H1 (cell line): ENCODE measurements around the gene RALGDS. TPM values are rescaled to one million over a fixed set of nuclear protein-coding genes. Genes with fewer than 3 reads are reported as not detected.

Experiments
- CTCF ChIA-PET: fragments of 300-600 bp; sonication (Branson Sonifier 250); formaldehyde crosslinking; loops from one replicate; lab custom pipeline; 2021; ENCODE audit not compliant: partially characterized antibody; lab: Charles Lee
- POLR2A ChIA-PET: fragments of 300-600 bp; sonication (Branson Sonifier 250); formaldehyde crosslinking; loops from one replicate; lab custom pipeline; 2021; ENCODE audit warnings: inconsistent platforms; ENCODE audit not compliant: partially characterized antibody; lab: Charles Lee
- DNase-seq, 2 experiments: peaks; one replicate each; pipeline versions ENCODE4 v3.0.0 to v3.0.0-alpha.2; 2010 to 2022; ENCODE audit warnings: low spot score in 2 of 2, low read depth in 1 of 2, mixed read lengths in 1 of 2
- FAIRE-seq: peaks from 2 replicates; lab custom pipeline; 2011; peaks lifted over from hg19 to GRCh38; lab: Jason Lieb, UNC
- H2AFZ ChIP-seq: 2 replicates; pipeline ENCODE4 v1.8.1; 2012; ENCODE audit warnings: low read length, inconsistent platforms
- H2AK5ac ChIP-seq: 2 replicates; pipeline ENCODE4 v1.6.1; 2013; ENCODE audit warnings: low read depth, low read length
- H2BK120ac ChIP-seq: replicated peaks from 2 replicates; pipeline ENCODE3; 2013; ENCODE audit warnings: low read depth, low read length, inconsistent platforms
- H2BK12ac ChIP-seq: 2 replicates; pipeline ENCODE4 v1.6.1; 2013; ENCODE audit warnings: low read depth, low read length
- H2BK15ac ChIP-seq: 2 replicates; pipeline ENCODE4 v1.6.1; 2013; ENCODE audit warnings: low read length
- H2BK20ac ChIP-seq: 2 replicates; pipeline ENCODE4 v1.6.1; 2013; ENCODE audit warnings: low read length
- H2BK5ac ChIP-seq: 2 replicates; pipeline ENCODE4 v1.6.1; 2013; ENCODE audit warnings: low read depth, low read length
- H3K14ac ChIP-seq: 2 replicates; pipeline ENCODE4 v1.6.1; 2013; ENCODE audit warnings: inconsistent platforms; ENCODE audit not compliant: insufficient read length
- H3K18ac ChIP-seq: 2 replicates; pipeline ENCODE4 v1.6.1; 2013; ENCODE audit warnings: low read length; ENCODE audit errors: extremely low read depth
- H3K23ac ChIP-seq: 2 replicates; pipeline ENCODE4 v1.6.1; 2013; ENCODE audit warnings: inconsistent platforms; ENCODE audit not compliant: insufficient read length
- H3K23me2 ChIP-seq: 2 replicates; pipeline ENCODE4 v1.6.1; 2013; ENCODE audit warnings: low read depth, low read length
- H3K27ac ChIP-seq: 2 replicates; pipeline ENCODE4 v1.6.1; 2011; ENCODE audit warnings: low read depth, low read length, inconsistent platforms
- H3K27me3 ChIP-seq, 4 experiments: replicated peaks in 1 of 4; 1 replicate in 1 of 4; 2 replicates in 3 of 4; pipeline versions ENCODE4 v1.6.1 to v1.8.1; 2011 to 2013; ENCODE audit warnings: low read length in 3 of 4, mild to moderate bottlenecking in 3 of 4, inconsistent platforms in 2 of 4, mixed read lengths in 2 of 4, moderate library complexity in 1 of 4; ENCODE audit not compliant: control insufficient read depth in 3 of 4, insufficient read depth in 3 of 4; ENCODE audit errors: extremely low read depth in 1 of 4
- H3K36me3 ChIP-seq, 4 experiments: 2 replicates each; pipeline versions ENCODE4 v1.6.1 to v1.8.1; 2011 to 2013; ENCODE audit warnings: mild to moderate bottlenecking in 4 of 4, low read length in 3 of 4, moderate library complexity in 2 of 4, control low read depth in 1 of 4, inconsistent platforms in 1 of 4; ENCODE audit not compliant: insufficient read depth in 4 of 4, control insufficient read depth in 2 of 4
- H3K4ac ChIP-seq: replicated peaks from 2 replicates; pipeline ENCODE3; 2013; ENCODE audit warnings: low read length, low read depth, mixed read lengths, inconsistent platforms; ENCODE audit not compliant: insufficient read length
- H3K4me1 ChIP-seq, 4 experiments: replicated peaks in 1 of 4; 1 replicate in 1 of 4; 2 replicates in 3 of 4; pipeline versions ENCODE4 v1.6.1 to v1.8.1; 2011 to 2013; ENCODE audit warnings: low read length in 3 of 4, inconsistent platforms in 2 of 4, mixed read lengths in 1 of 4; ENCODE audit not compliant: insufficient read depth in 4 of 4, control insufficient read depth in 3 of 4
- H3K4me2 ChIP-seq, 2 experiments: 2 replicates each; pipeline versions ENCODE4 v1.6.1 to v1.8.1; 2011 to 2013; ENCODE audit warnings: low read depth in 2 of 2, low read length in 2 of 2, control low read depth in 1 of 2, inconsistent platforms in 1 of 2, mild to moderate bottlenecking in 1 of 2; ENCODE audit not compliant: insufficient read depth in 1 of 2
- H3K4me3 ChIP-seq, 4 experiments: fragments of 200-600, 300-600 bp in 1 of 4; sonication (generic), shearing (Covaris generic), sonication (Bioruptor Twin) in 1 of 4; 2 replicates each; pipeline versions ENCODE4 v1.5.1 to v1.8.1; 2011 to 2016; ENCODE audit warnings: low read length in 4 of 4, low read depth in 3 of 4, control low read depth in 2 of 4, inconsistent platforms in 2 of 4, mild to moderate bottlenecking in 2 of 4, mixed read lengths in 1 of 4, moderate library complexity in 1 of 4; ENCODE audit not compliant: insufficient read depth in 2 of 4; ENCODE audit errors: extremely low read depth in 1 of 4
- H3K56ac ChIP-seq: replicated peaks from 2 replicates; pipeline ENCODE3; 2013; ENCODE audit warnings: low read depth, mild to moderate bottlenecking, mixed read lengths, low read length, inconsistent platforms; ENCODE audit not compliant: insufficient read length
- H3K79me1 ChIP-seq: 2 replicates; pipeline ENCODE4 v1.6.1; 2013; ENCODE audit warnings: low read depth, low read length, control low read depth
- H3K79me2 ChIP-seq, 2 experiments: 2 replicates each; pipeline versions ENCODE4 v1.6.1 to v1.8.1; 2012 to 2013; ENCODE audit warnings: low read length in 2 of 2, mild to moderate bottlenecking in 2 of 2, inconsistent platforms in 1 of 2; ENCODE audit not compliant: insufficient read depth in 2 of 2, control insufficient read depth in 1 of 2
- H3K9ac ChIP-seq, 4 experiments: replicated peaks in 1 of 4; 1 replicate in 1 of 4; 2 replicates in 3 of 4; pipeline versions ENCODE4 v1.6.1 to v1.8.1; 2011 to 2013; ENCODE audit warnings: low read depth in 3 of 4, low read length in 3 of 4, control low read depth in 2 of 4, mild to moderate bottlenecking in 2 of 4, moderate library complexity in 2 of 4, inconsistent platforms in 1 of 4; ENCODE audit errors: extremely low read depth in 1 of 4
- H3K9me3 ChIP-seq, 2 experiments: 2 replicates each; pipeline versions ENCODE4 v1.6.1 to v1.8.1; 2012 to 2013; ENCODE audit warnings: mild to moderate bottlenecking in 2 of 2, moderate library complexity in 2 of 2, control low read depth in 1 of 2, inconsistent platforms in 1 of 2, low read depth in 1 of 2, low read length in 1 of 2, mixed read lengths in 1 of 2; ENCODE audit not compliant: insufficient read depth in 2 of 2
- H4K20me1 ChIP-seq, 2 experiments: replicated peaks in 1 of 2; 2 replicates each; pipeline versions ENCODE3 to v1.8.1; 2011 to 2013; ENCODE audit warnings: inconsistent platforms in 2 of 2, low read length in 2 of 2, mild to moderate bottlenecking in 1 of 2; ENCODE audit not compliant: insufficient read depth in 2 of 2, control insufficient read depth in 1 of 2
- H4K5ac ChIP-seq: 2 replicates; pipeline ENCODE4 v1.6.1; 2013; ENCODE audit warnings: low read length, low read depth, mixed read lengths, inconsistent platforms; ENCODE audit not compliant: insufficient read length
- H4K8ac ChIP-seq: 2 replicates; pipeline ENCODE4 v1.8.0; 2013; ENCODE audit warnings: mild to moderate bottlenecking, moderate library complexity, low read length, inconsistent platforms; ENCODE audit not compliant: insufficient read depth; ENCODE audit errors: extremely low read depth
- H4K91ac ChIP-seq: replicated peaks from 2 replicates; pipeline ENCODE3; 2013; ENCODE audit warnings: low read length, mixed read lengths, inconsistent platforms; ENCODE audit not compliant: insufficient read length
- ASH2L ChIP-seq: fragments of 200-600, 300-600 bp; sonication (generic); IDR thresholded peaks from one replicate; pipeline ENCODE4 v1.7.1; 2017; ENCODE audit warnings: low read length
- BCL11A ChIP-seq, 2 experiments: IDR thresholded peaks; one replicate each; pipeline ENCODE4 v1.6.1; 2011; ENCODE audit warnings: low read depth in 2 of 2, low read length in 2 of 2, mild to moderate bottlenecking in 2 of 2
- CHD1 ChIP-seq: IDR thresholded peaks from 2 replicates; pipeline ENCODE4 v1.6.1; 2012; ENCODE audit warnings: low read depth, low read length, improper control_type of control experiment
- CHD2 ChIP-seq: IDR thresholded peaks from 2 replicates; pipeline ENCODE4 v1.6.1; 2012; ENCODE audit warnings: low read length, improper control_type of control experiment
- CTBP2 ChIP-seq: IDR thresholded peaks from 2 replicates; pipeline ENCODE4 v1.7.0; 2011; ENCODE audit warnings: borderline replicate concordance, mild to moderate bottlenecking, moderate library complexity, mixed read lengths, low read length; ENCODE audit not compliant: insufficient read depth, insufficient read length
- HDAC2 ChIP-seq, 2 experiments: fragments of 300-600 bp in 1 of 2; sonication (generic) in 1 of 2; IDR thresholded peaks; 2 replicates each; pipeline ENCODE4 v1.6.1; 2011 to 2012; ENCODE audit warnings: low read depth in 2 of 2, low read length in 2 of 2, mild to moderate bottlenecking in 2 of 2, moderate library complexity in 2 of 2, borderline replicate concordance in 1 of 2, inconsistent platforms in 1 of 2
- JUN ChIP-seq: IDR thresholded peaks from 2 replicates; pipeline ENCODE4 v1.6.1; 2011; ENCODE audit warnings: low read depth, mild to moderate bottlenecking, improper control_type of control experiment, low read length
- JUND ChIP-seq: IDR thresholded peaks from 2 replicates; pipeline ENCODE4 v1.6.1; 2011; ENCODE audit warnings: mild to moderate bottlenecking, improper control_type of control experiment, low read length
- POLR2AphosphoS5 ChIP-seq: IDR thresholded peaks from 2 replicates; pipeline ENCODE4 v1.6.1; 2011; ENCODE audit warnings: low read depth, low read length
- SAP30 ChIP-seq: fragments of 300-600 bp; sonication (generic); IDR thresholded peaks from 2 replicates; pipeline ENCODE4 v1.7.1; 2012; ENCODE audit warnings: low read length, moderate library complexity, mild to moderate bottlenecking, inconsistent platforms; ENCODE audit not compliant: insufficient read depth, insufficient replicate concordance
- SRF ChIP-seq: IDR thresholded peaks from 2 replicates; pipeline ENCODE4 v1.6.1; 2011; ENCODE audit warnings: mild to moderate bottlenecking, low read depth, low read length, moderate library complexity
- SUZ12 ChIP-seq: fragments of 200-600 bp; sonication (generic); IDR thresholded peaks from 2 replicates; pipeline ENCODE4 v1.6.1; 2012; ENCODE audit warnings: mild to moderate bottlenecking, inconsistent platforms, low read length, moderate library complexity, mixed read lengths
- WGBS, 2 experiments: shearing (Covaris generic) in 1 of 2; methylation state at CpG; one replicate each; pipeline versions ENCODE4 v1.1.6 to v1.1.7; 2013 to 2015; ENCODE audit warnings: low lambda C conversion rate in 2 of 2, mixed read lengths in 2 of 2, inconsistent platforms in 1 of 2, low coverage in 1 of 2, missing lambda C conversion rate in 1 of 2; ENCODE audit not compliant: insufficient replicate concordance in 2 of 2, insufficient coverage in 1 of 2, insufficient read length in 1 of 2; ENCODE audit errors: extremely low coverage in 1 of 2, missing lambda C conversion rate in 1 of 2; 5-methylcytosine and 5-hydroxymethylcytosine counted together
- polyA plus RNA-seq, 7 experiments: library from polyadenylated mRNA; depleted of rRNA in 3 of 7; stranded (reverse) in 5 of 7; unstranded in 2 of 7; fragments of >200 nt in 5 of 7; fragments of 200-250 nt in 2 of 7; gene quantifications; 1 replicate in 5 of 7; 2 replicates in 1 of 7; 4 replicates in 1 of 7; pipeline versions ENCODE4 v1.2.1 to v1.2.3, GENCODE V29; 2011 to 2013; ENCODE audit warnings: missing spikeins in 2 of 7, mixed read lengths in 2 of 7
- total RNA-seq: library from RNA; stranded (reverse); fragmentation: NEBNext Ultra II Directional; extraction: Animal tissue kit (Norgen Biotek cat#: 25700); gene quantifications from 2 replicates; pipeline ENCODE4 v1.2.1, GENCODE V29; 2021

RALGDS gene
- total and polyA plus RNA-seq, 2 of the 8 experiments (the other 6 are each of a cell fraction or from before 2014, with no cell fraction given), result 14.5 to 25.5 TPM

DNA sequence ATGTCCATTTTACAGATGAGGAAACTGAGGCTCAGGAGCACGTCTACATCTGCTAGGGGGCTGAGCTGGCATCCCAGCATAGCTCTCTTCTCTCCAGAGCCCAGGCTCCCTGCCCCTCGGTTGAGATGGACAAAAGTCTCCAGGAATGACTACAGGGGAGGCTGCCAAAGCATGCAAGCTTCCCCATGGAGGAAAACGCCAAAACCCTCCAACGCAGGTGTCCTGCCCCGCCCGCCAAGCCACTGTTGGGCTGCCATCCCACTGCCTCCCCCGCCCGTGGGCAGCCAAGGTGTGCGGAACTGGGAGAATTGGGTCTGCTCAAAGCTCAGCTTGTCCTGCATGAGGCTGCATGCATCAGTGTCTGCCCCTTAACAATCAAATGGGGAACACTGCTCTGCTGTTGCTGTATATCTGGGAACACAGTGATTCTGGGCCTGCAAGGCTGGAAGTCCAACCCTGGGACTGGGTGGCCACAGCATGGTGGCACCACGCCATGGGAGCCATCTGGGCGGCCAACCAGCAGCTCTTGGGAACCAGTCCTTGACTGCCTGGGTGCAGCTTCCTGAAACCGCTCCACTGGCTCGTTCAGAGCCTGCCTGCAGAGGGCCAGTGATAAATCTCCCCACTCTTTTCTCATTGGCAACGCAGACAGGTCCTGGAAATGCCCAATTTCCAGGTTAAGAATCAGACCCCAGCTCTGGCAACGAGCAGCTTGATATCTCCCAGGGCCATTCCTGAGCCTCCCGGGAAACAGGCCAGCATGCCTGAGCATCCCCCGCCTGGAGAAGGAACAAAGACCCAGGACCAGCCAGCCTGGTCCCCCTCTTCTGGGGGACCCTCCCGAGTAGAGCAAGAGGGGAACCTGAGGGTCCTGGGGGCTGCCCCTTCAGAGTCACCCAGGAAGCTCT lies 3.5 kb downstream of the RALGDS start:
- Histone ChIP-seq H4K20me1 (peaks cover 40 to 53% of the 10 kb centered on the region in 2 experiments), H3K27ac (no peak overlapping the region), H3K18ac (no peak overlapping the region), H2BK5ac (no peak overlapping the region), H3K79me2 (no peaks in the 10 kb centered on the region), H3K9me3 (no peaks in the 10 kb centered on the region), H4K91ac (no peak overlapping the region), H3K4ac (no peak overlapping the region), H3K27me3 (peaks cover 0 to 47% (median 30%) of the 10 kb centered on the region in 4 experiments; a peak in 5 of 7 replicates), H2BK15ac (no peak overlapping the region), H3K56ac (no peak overlapping the region), H2BK20ac (no peak overlapping the region), H2AK5ac (no peak overlapping the region), H4K5ac (no peak overlapping the region), H2AFZ (no peak overlapping the region), H2BK12ac (no peak overlapping the region), H3K4me1 (peaks cover 0 to 14% (median 8%) of the 10 kb centered on the region in 4 experiments; a peak in 6 of 7 replicates), H3K23me2 (peaks cover 8% of the 10 kb centered on the region; the same call in 1 of the 2 replicates), H3K9ac (no peak overlapping the region), H3K4me2 (no peak overlapping the region), H2BK120ac (no peak overlapping the region), H3K23ac (no peak overlapping the region), H4K8ac (no peak overlapping the region), H3K79me1 (no peaks in the 10 kb centered on the region), H3K36me3 (no peaks in the 10 kb centered on the region), H3K4me3 (no peak overlapping the region), H3K14ac (no peak overlapping the region)
- ChIA-PET CTCF (interaction anchor here (0.6 to 19.3 kb wide), 14 partner anchors 10 to 670 kb away, joined by 3 to 337 read pairs (median 4); no protein-coding TSS in a partner anchor), POLR2A (interaction anchor here (0.7 to 3.4 kb wide), 2 partner anchors 31 to 177 kb away, joined by 3 to 13 read pairs; no protein-coding TSS in a partner anchor)
- no peak for FAIRE-seq
- WGBS, 2 experiments, result 84% methylated on average over 17 of the region's 18 CpGs; no CpG with 5 or more reads in 1 of the 2 experiments
- no peak for DNase-seq
- TF ChIP-seq JUND (no peak), POLR2AphosphoS5 (no peak), SAP30 (no peak), CHD2 (no peak), SUZ12 (no peak), CTBP2 (no peak), HDAC2 (IDR thresholded peaks at IDR 0.05; ENCODE audit: borderline replicate concordance in 1 of 2, low read depth in 2 of 2, low read length in 2 of 2) (no peak), BCL11A (IDR thresholded peaks at IDR 0.05; ENCODE audit: low read depth in 2 of 2, low read length in 2 of 2) (no peak), SRF (no peak), CHD1 (no peak), ASH2L (no peak), JUN (no peak)
